GM18873 (cell line): ENCODE measurements around the gene ANKS6.

Experiments used
- ATAC-seq: cut with Tn5 transposase; IDR thresholded peaks from one replicate; pipeline ENCODE4 v1.9.1; 2021; ENCODE audit warnings: mild to moderate bottlenecking, moderate library complexity, moderate number of reproducible peaks; ENCODE audit not compliant: unreplicated experiment, low FRiP score

ANKS6 gene

DNA sequence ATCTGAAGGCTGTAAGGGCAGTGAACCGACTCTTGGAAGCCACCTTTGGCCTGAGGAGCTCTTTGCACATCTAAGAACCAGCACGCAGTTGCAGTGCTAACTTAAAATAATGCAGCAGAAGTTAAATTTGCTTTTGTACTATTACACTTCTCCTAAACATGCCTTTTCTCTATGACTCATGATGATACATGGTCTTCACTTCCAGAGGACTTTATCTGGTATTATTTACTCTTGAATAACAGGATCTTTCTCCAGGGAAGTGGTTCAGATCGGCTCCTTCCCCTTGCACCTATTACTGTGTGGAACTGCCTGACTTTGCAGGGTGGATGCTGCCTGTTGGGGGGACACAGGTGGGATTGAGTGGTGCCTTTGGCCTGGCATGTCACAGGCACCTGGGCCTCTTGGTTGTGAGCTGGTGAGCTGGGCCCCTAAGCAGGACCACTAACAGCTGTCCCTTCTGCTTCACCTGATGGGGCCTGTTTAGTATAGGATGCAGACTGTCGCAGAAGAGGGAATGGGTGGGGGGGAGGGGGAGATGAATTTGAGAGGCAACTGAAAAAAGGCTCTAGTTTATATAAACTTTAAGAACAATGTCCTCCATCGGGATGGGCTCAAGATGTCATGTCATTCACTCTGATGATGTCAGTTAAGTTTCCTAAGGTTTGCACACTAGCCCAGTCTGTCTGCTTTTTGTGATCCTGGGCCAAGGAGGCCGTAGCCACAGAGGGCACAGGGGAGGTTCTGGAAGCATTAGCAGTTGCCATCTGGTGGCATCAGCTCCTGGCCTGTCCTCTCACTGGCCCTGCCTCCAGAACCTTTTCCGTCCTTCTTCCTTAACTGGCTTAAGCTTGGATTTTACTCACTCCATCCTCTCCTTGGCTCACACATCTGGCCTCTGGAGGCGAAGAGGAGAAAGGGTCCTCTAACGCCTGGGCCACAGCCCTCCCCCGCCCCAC lies 53.8 kb downstream of the ANKS6 start:
- no peak for ATAC-seq

DNA sequence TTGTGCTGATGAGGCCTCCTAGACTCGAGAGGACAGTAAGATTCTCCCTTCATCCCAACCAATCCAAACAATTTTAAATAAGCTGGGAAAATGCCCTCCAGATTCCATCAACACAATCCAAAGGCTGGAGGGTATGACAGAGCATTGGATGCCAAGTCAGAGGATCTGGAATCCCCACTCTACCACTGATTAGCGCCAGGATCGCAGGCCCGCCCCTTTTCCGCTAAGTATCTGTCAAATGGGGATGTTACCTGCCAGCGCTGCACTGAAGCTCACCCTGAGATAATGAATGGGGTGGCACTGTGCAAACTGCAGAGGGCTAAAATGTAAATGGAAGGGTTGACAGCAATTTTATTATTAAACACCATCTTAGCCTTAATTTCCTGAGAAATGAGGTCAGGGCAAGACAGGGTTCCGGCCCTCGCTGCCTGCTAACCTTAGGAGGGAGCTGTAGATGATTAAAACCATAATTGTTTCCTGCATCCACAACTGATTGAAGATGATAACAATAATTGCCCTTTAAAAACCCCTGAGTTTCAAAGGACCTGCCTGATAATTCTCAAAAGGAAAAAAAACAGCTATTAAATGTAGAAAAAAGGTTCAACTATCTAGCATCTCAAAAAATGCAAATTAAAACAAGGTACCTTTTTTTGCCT lies 56.0 kb downstream of the ANKS6 start:
- no peak for ATAC-seq

DNA sequence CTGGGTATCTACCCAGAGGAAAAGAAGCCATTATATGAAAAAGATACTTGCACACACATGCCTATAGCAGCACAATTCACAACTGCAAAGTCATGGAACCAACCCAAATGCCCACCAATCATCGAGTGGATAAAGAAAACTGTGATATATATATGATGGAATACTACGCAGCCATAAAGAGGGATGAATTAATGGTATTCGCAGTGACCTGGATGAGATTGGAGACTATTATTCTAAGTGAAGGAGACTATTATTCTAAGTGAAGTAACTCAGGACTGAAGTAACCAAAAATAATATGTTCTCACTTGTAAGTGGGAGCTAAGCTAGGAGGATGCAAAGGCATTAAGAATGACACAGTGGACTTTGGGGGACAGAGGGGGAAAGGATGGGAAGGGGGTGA lies 57.6 kb downstream of the ANKS6 start:
- no peak for ATAC-seq

DNA sequence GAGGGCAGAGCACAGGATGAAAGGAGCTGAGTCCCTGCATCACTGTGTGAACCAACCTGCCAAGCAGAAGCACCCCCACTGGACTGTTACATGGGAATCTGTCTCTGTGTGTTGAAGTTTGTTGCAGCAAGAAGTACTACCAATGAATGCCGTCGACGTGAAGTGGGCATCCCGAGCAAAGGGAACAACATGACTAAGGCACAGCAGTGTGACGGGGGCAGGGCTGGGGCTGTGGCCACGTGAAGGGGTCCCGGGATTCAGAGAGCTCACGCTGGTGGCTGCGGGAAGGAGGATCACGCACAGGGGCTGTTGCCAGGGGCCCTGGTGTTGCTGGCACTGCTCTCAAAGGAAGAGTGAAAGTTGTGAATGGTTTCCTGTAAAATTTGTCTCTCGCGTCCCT lies 60.1 kb downstream of the ANKS6 start:
- no peak for ATAC-seq

DNA sequence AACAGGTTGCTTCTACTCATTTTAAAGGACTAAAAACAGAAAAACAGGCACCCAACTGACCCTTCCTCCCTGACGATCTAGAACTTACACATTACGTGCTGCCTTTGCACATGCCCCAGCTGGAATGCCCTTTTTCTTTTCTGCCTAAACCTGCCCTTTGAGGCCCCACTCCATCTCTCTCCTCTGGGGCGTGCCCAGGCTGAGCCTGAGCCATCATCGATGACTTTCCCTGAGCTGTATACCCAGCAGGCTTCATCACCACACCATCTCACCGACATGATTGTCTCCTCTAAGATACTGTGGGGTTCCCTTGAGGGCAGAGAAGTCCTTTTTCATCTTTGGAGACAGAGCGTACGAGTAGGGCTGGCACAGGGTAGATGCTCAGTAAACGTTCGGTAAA lies 63.6 kb downstream of the ANKS6 start:
- no peak for ATAC-seq

DNA sequence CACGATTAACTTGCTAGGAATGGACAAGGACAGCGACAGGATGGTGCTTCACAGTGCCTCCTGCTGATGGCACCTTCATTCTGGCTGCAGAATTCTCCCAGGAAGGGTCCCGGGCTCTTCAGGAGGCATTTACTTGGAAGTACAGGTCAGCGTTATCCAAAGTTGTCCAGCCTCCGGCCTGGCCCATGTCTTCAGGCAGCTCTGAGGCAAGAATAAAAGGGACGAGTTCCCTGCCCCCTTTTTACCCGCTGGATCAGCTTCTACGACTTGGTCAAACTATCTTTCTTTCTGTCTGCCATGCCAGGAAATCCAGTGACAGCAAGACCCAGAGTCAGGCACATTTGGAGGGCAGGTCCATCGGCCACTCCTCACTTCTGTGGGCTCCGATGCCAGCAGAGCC lies 64.3 kb downstream of the ANKS6 start:
- no peak for ATAC-seq

DNA sequence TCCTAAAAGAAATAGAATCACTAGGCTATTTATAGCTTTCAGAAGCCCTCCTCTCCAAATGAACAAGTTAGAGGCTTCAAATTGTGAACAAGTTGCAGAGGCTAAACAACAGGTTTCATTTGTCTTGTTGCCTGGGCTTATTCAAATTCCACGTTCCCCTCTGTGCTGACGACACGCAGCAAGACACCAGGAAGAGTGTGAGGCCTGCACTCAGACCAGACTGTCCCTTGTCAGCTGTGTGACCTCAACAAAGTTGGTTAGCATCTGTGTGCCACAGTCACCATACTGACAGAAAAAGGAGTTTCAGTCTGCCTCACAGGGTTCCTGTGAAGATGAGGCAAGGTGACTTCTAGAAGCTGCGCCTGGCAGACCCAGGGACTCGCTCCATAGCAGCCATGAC lies 65.5 kb downstream of the ANKS6 start:
- ATAC-seq = no peak

DNA sequence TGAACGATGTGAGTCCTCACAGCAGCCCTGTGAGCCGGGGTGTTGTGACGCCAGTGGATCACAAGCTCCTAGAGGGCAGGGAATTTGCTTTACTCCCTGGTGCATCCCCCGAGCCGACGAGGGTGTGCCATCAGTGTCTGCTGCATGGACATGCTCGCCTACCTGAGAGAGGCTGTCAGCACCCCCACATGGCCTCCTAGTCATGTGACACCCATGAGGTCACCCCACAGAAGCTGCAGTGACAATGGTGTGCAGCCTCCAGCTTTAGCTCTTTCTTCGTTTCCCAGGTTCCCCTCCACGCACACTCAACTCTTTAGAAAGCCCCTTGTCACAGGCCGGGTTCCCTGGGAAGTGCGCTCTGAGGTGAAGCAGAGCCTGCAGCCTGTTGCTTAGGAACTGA lies 67.9 kb downstream of the ANKS6 start:
- ATAC-seq = no peak

DNA sequence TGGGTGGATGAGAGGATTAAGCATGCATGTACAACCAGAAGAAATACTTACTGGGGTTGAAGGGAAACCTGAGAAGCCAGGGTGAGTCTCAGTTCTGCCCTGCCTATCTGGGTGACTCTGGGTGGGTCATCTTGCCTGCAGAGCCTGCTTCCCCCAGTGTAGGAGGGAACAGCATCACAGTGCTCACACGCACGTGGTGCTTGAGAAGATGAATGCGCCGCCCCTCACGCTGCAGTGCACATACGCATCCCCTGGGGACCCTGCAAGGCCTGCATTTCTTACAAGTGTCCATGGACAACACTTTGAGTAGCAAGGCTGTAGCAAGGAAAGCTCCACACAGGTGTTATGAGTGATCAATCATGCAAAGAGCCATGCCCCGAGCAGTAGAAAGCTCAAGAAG lies 68.9 kb downstream of the ANKS6 start:
- no peak for ATAC-seq

DNA sequence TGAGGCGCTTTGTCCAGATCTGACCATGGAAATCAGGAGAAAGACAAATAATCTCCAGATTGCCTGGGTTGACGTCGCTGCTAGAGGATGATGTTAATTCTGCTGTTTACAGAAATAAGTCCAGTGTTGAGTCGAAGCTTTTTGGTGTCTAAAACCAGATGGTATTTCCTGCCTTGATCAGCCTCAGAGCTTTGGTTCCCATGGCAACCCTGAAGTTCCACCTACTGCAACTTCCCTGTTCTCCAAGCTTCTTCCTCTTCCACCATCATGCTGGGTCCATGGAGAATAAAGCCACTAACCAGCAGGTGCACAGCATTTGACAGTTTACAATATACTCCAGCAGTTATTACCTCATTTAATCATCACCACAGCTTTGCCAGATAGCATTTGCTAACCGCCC lies 69.6 kb downstream of the ANKS6 start:
- no peak for ATAC-seq

DNA sequence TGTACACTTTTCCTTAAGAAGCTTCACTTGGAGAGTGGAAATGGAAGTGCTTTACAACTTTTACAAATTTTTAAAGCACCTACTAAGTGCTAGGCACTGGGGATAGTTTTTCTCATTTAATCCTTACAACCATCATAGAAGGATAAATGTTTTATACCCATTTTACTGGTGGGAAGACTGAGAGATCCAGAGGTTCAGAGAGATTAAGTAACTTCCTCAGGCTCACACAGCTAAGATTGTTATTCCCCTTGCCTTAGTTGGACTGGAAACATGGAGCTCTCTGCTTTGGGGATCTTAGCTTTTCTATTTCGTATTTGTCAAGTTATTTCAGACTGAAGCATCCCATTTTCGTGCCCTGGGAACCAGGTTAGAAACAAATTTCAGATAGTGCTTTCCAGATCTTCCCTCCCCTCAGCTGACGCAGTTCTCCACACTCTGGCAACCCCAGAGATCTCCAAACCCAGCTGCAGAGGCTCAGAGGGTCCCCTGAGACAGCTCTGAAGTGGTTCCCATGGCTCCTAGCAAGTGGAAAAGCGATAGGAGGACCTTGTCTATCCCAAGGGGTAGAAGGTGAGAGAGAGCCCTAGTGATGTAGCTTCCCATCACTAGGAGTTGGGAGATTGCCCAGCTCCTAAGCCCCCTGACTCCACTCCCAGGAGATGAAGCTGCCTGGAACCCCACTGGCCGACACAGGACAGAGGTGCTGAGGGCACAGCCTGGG lies 71.4 kb downstream of the ANKS6 start:
- no peak for ATAC-seq

DNA sequence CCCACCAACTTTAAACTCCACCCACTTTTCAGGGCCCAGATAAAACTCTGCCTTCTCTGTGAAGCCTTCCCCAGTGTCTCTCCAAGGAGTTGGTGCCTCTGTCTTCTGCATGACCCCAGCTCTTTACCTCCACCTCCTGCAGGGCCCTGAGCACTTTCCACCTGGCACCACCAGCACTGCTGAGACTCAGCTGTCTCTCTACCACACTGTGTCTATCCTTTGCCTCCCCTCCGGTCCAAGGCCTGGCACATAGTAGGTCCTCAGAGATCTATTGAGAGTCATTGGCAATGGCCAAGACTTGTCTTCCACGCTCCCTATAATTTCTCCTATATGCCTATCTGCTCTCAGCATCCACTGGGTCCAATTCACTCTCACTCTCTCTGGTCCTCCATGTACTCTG lies 74.7 kb downstream of the ANKS6 start:
- no peak for ATAC-seq

DNA sequence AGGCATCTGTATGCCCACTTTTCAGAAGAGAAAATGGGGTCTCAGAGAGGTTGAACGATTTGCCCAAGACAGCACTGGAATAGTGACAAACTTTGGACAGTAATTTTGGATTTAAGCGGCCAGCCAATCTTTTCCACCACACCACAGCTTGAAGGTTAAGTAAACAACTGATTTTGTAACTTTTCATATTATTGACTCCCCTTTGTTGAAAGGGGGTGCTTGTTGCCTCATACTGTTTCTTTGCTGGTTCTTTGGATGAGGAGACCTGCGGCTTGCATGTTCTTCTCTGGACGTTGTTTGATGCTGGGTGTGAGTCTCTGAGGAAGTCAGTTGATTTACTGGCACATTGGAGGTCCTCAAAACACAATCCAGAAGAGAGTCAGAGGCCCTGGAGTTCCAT lies 76.0 kb downstream of the ANKS6 start:
- no peak for ATAC-seq

DNA sequence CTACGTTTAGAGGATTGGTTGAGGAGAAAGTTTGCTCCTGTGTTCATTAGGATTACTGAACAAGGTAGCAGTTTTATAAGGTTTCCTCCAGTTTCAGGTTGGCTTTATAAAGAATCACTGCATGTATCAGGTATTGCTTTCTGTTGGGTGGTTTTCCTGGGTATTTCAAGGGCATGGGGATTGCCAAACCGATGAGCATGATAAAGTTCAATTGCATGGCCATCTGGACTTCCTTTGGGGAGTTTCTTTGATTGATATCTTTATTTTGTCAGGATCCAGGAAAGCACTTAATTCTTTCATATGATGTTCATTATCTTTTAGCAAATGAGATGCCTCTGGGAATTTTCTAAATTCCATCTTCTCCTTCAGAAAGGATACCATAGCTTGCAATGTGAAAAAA lies 77.3 kb downstream of the ANKS6 start:
- ATAC-seq = no peak

DNA sequence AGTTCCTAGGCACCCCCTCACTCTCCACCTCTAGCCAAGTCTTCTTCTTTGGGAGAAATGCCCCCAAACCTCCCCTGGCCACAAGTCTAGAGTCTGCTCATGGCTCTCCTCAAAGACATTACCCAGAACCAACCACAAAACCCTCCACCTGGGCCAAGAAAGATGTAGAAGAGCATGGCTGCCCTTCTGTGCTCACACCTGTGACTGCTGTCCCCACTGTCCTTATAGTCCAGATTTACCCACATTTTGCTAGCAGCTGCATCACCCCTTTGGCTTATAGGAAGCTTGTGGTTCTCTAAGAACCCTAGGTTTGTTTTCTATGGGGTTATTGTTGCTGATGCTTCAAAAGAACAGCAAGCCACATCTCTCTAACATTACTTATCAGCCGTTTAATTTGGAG lies 81.5 kb downstream of the ANKS6 start:
- no peak for ATAC-seq

DNA sequence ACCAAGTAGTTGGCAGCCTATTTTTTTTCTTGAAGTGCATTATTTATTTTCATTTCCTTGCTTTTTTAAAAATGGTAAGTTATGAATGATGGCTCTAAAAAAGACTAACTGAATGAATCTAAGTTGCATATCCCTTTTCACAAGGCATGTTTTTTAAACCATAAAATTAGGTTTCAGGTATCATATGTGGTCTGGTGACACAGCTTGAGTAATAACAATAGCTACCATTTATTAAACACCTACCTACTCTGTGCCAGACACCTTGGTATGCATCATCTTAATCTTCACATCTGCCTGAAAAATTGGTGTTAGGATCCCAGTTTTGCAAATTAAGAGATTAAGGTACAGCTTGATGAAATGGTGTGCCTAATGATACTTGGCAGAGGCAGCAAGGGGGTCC lies 83.4 kb downstream of the ANKS6 start:
- ATAC-seq = no peak

DNA sequence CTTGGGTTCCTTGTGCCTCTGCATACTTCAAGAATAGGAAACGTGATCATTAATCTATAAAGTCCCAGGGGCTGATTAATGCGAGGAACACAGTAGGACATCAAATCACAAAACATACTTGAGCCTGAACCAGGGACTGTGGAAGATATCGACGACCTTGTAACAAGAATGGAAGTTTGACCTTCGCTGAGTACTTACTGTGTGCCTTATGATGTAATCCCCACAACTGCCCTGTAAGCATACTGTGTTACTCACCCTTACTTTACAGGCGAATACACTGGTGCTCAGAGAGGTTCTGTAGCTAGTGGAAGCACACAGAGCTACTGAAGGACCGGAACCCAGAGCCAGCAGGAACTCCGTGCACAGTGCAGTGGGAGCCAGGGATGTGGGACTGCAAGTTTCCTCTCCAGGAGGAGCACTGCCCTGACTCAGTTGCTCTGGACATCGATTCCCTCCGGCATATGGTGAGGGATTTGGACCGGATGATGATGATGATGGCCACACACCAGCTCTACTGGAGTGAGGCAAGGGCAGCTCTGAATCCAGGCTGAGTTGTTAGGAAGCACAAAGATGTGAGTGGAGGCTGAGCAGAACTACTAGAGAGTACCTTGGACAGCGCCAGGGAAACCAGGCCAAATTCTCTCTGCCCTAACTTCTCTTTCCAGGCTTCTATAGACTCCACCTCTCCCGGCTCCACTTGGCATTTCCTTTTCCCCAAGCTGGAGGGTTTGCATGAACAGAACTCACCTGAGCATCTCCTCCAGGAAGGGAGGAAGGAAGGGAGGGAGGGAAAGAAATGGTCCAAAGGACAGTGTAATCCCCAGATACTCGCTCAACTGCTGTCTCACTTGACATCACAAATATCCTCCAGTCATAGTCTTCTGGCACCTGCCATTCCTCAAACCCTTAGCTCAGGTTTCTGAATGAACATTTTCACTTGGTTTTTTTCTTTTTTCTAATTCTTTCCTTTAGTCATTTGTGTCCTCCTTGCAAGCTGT lies 86.1 kb downstream of the ANKS6 start:
- ATAC-seq = no peak

DNA sequence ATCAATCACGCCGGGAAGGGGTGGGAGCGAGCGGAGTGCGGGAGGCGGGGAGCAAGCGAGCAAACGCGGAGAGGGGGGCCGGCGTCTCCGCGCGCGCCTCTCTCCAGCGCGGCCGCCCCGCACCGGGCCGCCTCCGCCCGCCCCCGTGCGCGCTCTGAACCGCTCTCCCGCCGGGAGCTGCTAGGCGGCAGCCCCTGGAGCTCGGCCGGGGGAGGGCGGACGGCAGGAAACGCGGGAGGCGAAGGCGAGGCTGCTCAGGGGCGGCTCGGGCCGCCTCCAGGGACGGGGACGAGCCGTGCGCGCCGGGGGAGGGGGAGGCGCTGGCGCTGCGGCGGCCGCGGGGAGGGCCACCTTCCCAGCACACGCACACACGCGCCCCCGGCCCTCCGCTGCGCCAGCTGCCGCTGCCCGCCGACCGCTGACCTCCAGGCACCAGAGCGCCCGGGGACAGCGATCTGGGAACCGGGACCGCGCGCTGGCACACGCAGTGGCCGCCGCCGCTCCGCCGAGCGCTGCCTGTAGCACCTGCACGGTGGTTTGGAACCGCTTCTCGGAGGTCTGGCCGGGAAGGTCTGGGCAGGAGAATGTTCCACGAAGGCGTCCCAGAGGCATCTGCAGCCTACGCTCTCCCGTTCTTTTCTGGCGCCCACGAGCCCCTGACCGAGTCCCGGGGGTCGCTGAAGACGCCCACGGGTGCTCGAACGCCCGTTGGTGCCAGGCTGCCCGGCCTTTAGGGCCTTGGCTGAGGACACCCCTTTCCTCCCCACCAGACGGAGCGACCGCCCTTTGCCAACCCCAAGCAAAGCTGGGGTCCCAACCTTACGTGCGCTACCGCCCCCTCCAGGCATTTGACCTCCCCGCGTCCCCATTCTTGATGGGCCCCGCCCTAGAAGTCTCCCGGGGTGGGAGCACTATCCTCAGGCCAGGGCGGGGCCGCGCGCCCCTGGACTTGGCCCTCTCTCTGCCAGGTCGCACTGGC lies 87.1 kb downstream of the ANKS6 start, which contains the start of gene GABBR2:
Gene GABBR2, minus strand, starts transcription at position 3 of the 979 bp plus-strand sequence. CDS start 198 bp downstream, outside the sequence.
- no peak for ATAC-seq
